Effector memory CD4-positive, alpha-beta T cell (primary cell): ENCODE data around the gene RNF103.
A peak's percentile ranks its signal among the peaks of the same experiment; 100 is the strongest.

Experiments
- DNase-seq, 3 donors: peaks; one replicate each; pipeline ENCODE4 v3.0.0-alpha.2; 2020
- H3K27ac ChIP-seq: 2 replicates; pipeline ENCODE4 v1.7.0; 2013; ENCODE audit warnings: mild to moderate bottlenecking, low read length, moderate library complexity; ENCODE audit not compliant: insufficient read depth, poor library complexity, severe bottlenecking
- H3K27me3 ChIP-seq: replicated peaks from 2 replicates; pipeline ENCODE4 v1.7.0; 2013; ENCODE audit warnings: mild to moderate bottlenecking, low read length; ENCODE audit not compliant: insufficient read depth, control insufficient read depth, poor library complexity, severe bottlenecking
- H3K36me3 ChIP-seq: 2 replicates; pipeline ENCODE4 v1.7.0; 2013; ENCODE audit warnings: mild to moderate bottlenecking, low read length, moderate library complexity; ENCODE audit not compliant: control insufficient read depth, insufficient read depth
- H3K4me1 ChIP-seq: 2 replicates; pipeline ENCODE4 v1.7.0; 2013; ENCODE audit warnings: low read length, mild to moderate bottlenecking; ENCODE audit not compliant: control insufficient read depth, insufficient read depth, poor library complexity, severe bottlenecking
- H3K4me3 ChIP-seq: 2 replicates; pipeline ENCODE4 v1.7.0; 2013; ENCODE audit warnings: low read length, low read depth, mild to moderate bottlenecking; ENCODE audit not compliant: insufficient read depth, poor library complexity, severe bottlenecking
- H3K9me3 ChIP-seq: 2 replicates; pipeline ENCODE4 v1.7.0; 2013; ENCODE audit warnings: mild to moderate bottlenecking, low read length, moderate library complexity; ENCODE audit not compliant: control insufficient read depth

Gene RNF103

GRCh38 chr2:86627550-86627949 lies 3.9 kb upstream of the RNF103 start:
- Histone ChIP-seq H3K4me1 (peaks cover 4% of the 10 kb centered on the region), H3K27me3 (no peaks in the 10 kb centered on the region), H3K36me3 (no peaks in the 10 kb centered on the region), H3K4me3 (no peak overlapping the region), H3K9me3 (no peaks in the 10 kb centered on the region), H3K27ac (no peak overlapping the region)
- no peak for DNase-seq

- DNase-seq: no peak
- H3K27ac ChIP-seq: no peak overlapping the region
- H3K27me3 ChIP-seq: no peaks in the 10 kb centered on the region
Observed at GRCh38 chr2:86625096-86625495, 1.4 kb upstream of the RNF103 start.

GRCh38 chr2:86624267-86624547 lies 542 bp upstream of the RNF103 start:
- Histone ChIP-seq H3K27ac (peak overlapping the region; percentile 93), H3K27me3 (no peaks in the 10 kb centered on the region), H3K36me3 (no peaks in the 10 kb centered on the region), H3K9me3 (no peaks in the 10 kb centered on the region), H3K4me1 (peaks cover 4% of the 10 kb centered on the region), H3K4me3 (peak overlapping the region; percentile 76)
- DNase-seq: no peak

More at GRCh38 chr2:86625096-86625495, 1.4 kb upstream of the RNF103 start:
- Histone ChIP-seq H3K4me3 (no peak overlapping the region), H3K36me3 (no peaks in the 10 kb centered on the region), H3K4me1 (peaks cover 4% of the 10 kb centered on the region), H3K9me3 (no peaks in the 10 kb centered on the region)

GRCh38 chr2:86623043-86623493 lies 597 bp downstream of the RNF103 start:
- peaks cover 6% of the 10 kb centered on the region for H3K36me3 ChIP-seq
- no peaks in the 10 kb centered on the region for H3K27me3 ChIP-seq
- DNase-seq: peak in 2 of 3 donors; percentile 20 to 23
- no peaks in the 10 kb centered on the region for H3K9me3 ChIP-seq
- H3K27ac ChIP-seq: peak overlapping the region; percentile 93
- H3K4me1 ChIP-seq: peaks cover 4% of the 10 kb centered on the region
- peak overlapping the region; percentile 76 for H3K4me3 ChIP-seq

- peak in 1 of 3 donors; percentile 2 for DNase-seq
- Histone ChIP-seq H3K27ac (peak overlapping the region; percentile 93), H3K4me3 (peak overlapping the region; percentile 76), H3K4me1 (peaks cover 4% of the 10 kb centered on the region), H3K9me3 (no peaks in the 10 kb centered on the region), H3K27me3 (no peaks in the 10 kb centered on the region), H3K36me3 (peaks cover 6% of the 10 kb centered on the region)
Observed at GRCh38 chr2:86622519-86623042, 1.1 kb downstream of the RNF103 start.

GRCh38 chr2:86621280-86621943 lies 2.3 kb downstream of the RNF103 start:
- no peak overlapping the region for H3K27ac ChIP-seq

GRCh38 chr2:86617738-86618137 lies 5.9 kb downstream of the RNF103 start:
- Histone ChIP-seq H3K27ac (no peak overlapping the region), H3K36me3 (peaks cover 21% of the 10 kb centered on the region), H3K27me3 (no peaks in the 10 kb centered on the region), H3K4me1 (no peaks in the 10 kb centered on the region), H3K4me3 (no peak overlapping the region), H3K9me3 (no peaks in the 10 kb centered on the region)
- no peak for DNase-seq

More at GRCh38 chr2:86621280-86621943, 2.3 kb downstream of the RNF103 start:
- H3K4me3 ChIP-seq: peak overlapping the region; percentile 76
- peaks cover 6% of the 10 kb centered on the region for H3K36me3 ChIP-seq
- H3K9me3 ChIP-seq: no peaks in the 10 kb centered on the region
- H3K27me3 ChIP-seq: no peaks in the 10 kb centered on the region
- H3K4me1 ChIP-seq: peaks cover 4% of the 10 kb centered on the region
- DNase-seq: no peak

GRCh38 chr2:86617153-86617552 lies 6.5 kb downstream of the RNF103 start:
- no peak overlapping the region for H3K4me3 ChIP-seq
- no peak for DNase-seq
- H3K36me3 ChIP-seq: peaks cover 21% of the 10 kb centered on the region
- no peaks in the 10 kb centered on the region for H3K4me1 ChIP-seq
- H3K27me3 ChIP-seq: no peaks in the 10 kb centered on the region
- no peaks in the 10 kb centered on the region for H3K9me3 ChIP-seq
- no peak overlapping the region for H3K27ac ChIP-seq

- Histone ChIP-seq H3K4me3 (no peak overlapping the region), H3K9me3 (no peaks in the 10 kb centered on the region), H3K4me1 (no peaks in the 10 kb centered on the region), H3K36me3 (peaks cover 21% of the 10 kb centered on the region), H3K27me3 (no peaks in the 10 kb centered on the region), H3K27ac (no peak overlapping the region)
- no peak for DNase-seq
Observed at GRCh38 chr2:86616502-86616901, 7.2 kb downstream of the RNF103 start.

- DNase-seq: no peak
- Histone ChIP-seq H3K9me3 (no peaks in the 10 kb centered on the region), H3K4me3 (no peak overlapping the region), H3K27ac (no peak overlapping the region), H3K27me3 (no peaks in the 10 kb centered on the region), H3K36me3 (peaks cover 27% of the 10 kb centered on the region), H3K4me1 (no peaks in the 10 kb centered on the region)
Observed at GRCh38 chr2:86615596-86615995, 8.1 kb downstream of the RNF103 start.
